ENCODE results near the gene ZNF101.
A peak's percentile ranks its signal among the peaks of the same experiment; 100 is the strongest.

Gene ZNF101

GRCh38 chr19:19719798-19720197, 51.2 kb downstream of the ZNF101 start:
- DNase-seq: peak; percentile 20

- DNase-seq: no peak
These were observed 53.3 kb downstream of the ZNF101 start for GRCh38 chr19:19721896-19722295.

- DNase-seq: peak; percentile 94
These were observed 64.2 kb downstream of the ZNF101 start, which contains the start of gene ZNF14 for GRCh38 chr19:19732579-19733501. ZNF14 (minus strand) TSS chr19:19733112; CDS start chr19:19732958, 154 bp downstream.
